ENCODE data around the gene CHMP2A. TPM values are rescaled to one million over a fixed set of nuclear protein-coding genes. Genes with fewer than 3 reads are reported as not detected.

CHMP2A gene
- total and polyA plus RNA-seq, 10 of the 15 experiments (the other 5 are each of a cell fraction or from before 2014, with no cell fraction given) = 69.5 to 172 (median 109) TPM

DNA sequence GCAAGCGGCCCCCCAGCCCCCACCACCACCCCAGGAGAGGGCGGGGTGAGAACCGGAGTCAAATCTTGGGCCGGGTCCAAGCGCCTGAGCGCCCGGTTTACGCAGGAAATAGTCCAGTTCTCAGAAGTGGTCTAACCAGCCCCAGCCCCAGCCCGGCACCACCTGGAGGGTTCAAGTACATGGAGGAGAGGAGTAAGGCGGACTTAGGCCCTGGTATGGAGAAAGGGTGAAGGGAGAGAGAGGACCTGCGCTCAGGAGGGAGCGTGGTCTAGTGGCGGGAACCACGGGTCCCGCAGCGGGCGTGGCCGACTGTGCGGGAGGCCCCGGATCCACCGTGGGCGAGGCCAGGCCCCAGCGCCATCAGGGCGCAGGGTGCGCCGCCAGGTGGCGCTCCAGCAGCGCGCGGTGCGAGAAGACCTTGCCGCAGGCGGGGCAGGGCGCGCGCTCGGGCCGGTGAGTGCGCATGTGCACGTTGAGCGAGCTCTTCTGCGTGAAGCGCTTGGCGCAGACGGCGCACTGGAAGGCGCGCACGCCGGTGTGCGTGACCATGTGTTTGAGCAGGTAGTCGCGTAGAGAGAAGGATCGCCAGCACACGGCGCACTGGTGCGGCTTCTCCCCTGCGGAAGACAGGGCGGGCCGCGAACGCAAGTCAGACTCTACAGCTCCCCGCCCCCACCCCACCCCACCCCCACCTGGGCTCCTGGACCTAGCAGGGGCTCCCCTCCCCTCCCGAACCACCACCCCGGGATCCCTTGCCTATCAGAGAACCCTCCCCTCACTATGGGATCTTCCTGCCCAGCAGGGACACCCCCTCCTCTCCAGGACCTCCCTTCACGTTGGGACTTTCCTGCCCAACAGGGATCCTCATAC, 41.0 kb downstream of the CHMP2A start:
- Histone ChIP-seq H2AFZ (ENCODE audit: control insufficient read depth, low read depth, low read length) (peak overlapping the region; percentile 31), H3K4me3 (peak overlapping the region; percentile 72), H3K4me1 (ENCODE audit: control insufficient read depth, insufficient read depth, low read length) (peaks cover 23% of the 10 kb centered on the region), H3K79me2 (ENCODE audit: control insufficient read depth, insufficient read depth, low read length) (peaks cover 36% of the 10 kb centered on the region), H3K4me2 (ENCODE audit: control insufficient read depth, insufficient read depth) (peak overlapping the region; percentile 96), H4K20me1 (ENCODE audit: control insufficient read depth, insufficient read depth) (no peaks in the 10 kb centered on the region), H3K27ac (ENCODE audit: control insufficient read depth, insufficient read depth) (peak overlapping the region; percentile 91), H3K27me3 (replicated peaks in 1 of 2; ENCODE audit: control insufficient read depth in 2 of 2, insufficient read depth in 2 of 2, low read length in 1 of 2) (no peaks in the 10 kb centered on the region), H3K36me3 (ENCODE audit: control insufficient read depth in 2 of 2, insufficient read depth in 2 of 2, low read length in 1 of 2) (peaks cover 0 to 8% of the 10 kb centered on the region in 2 experiments; a peak in 3 of 4 replicates), H3K9ac (ENCODE audit: control insufficient read depth, insufficient read depth, low read length) (peak overlapping the region; percentile 89), H3K9me3 (replicated peaks; ENCODE audit: control insufficient read depth, insufficient read depth, low read length) (no peaks in the 10 kb centered on the region)
- BruUV-seq (replicated peaks) = no TSS peak
- peak; percentile 97 for FAIRE-seq
- peak; percentile 95 for ATAC-seq
- ChIA-PET CTCF (interaction anchor here (0.6 to 2.0 kb wide), 13 partner anchors 13 to 652 kb away, joined by 3 to 22 read pairs (median 4); partner anchors contain the start of genes CHMP2A, MZF1 and TRIM28), RAD21 (ENCODE audit: unreplicated experiment) (interaction anchor here (0.8 to 1.6 kb wide), 3 partner anchors 15 to 65 kb away, joined by 4 to 16 read pairs (median 6); no protein-coding TSS in a partner anchor), POLR2A (interaction anchor here (0.6 to 1.9 kb wide), 9 partner anchors 21 to 71 kb away, joined by 3 to 14 read pairs (median 4); partner anchors contain the start of genes CHMP2A and TRIM28), SMC1A (ENCODE audit: uncharacterized antibody, unreplicated experiment) (interaction anchor here (0.8 to 1.2 kb wide), 5 partner anchors 23 to 1049 kb away, joined by 3 to 4 read pairs (median 3); no protein-coding TSS in a partner anchor)
- intact Hi-C loops (cut with micrococcal nuclease; ENCODE audit: unreplicated experiment) = loop anchor here (2.0 kb wide), 1 partner anchor 45 kb away; the partner anchor contains the start of gene UBE2M
- DNase-seq (ENCODE audit: low read depth, low spot score) = peak; percentile 85
- WGBS (ENCODE audit: insufficient coverage, insufficient replicate concordance, low lambda C conversion rate, missing lambda C conversion rate) = 10% methylated on average over 63 of the region's 66 CpGs
- in situ Hi-C loops (cut with MboI) = no loop called here
- no peak for TF ChIP-seq WRNIP1 (IDR thresholded peaks at IDR 0.05; ENCODE audit: borderline replicate concordance, low read depth, low read length)
- peak; percentile 8; the same call in 1 of the 2 replicates for TF ChIP-seq TCF12 (IDR thresholded peaks at IDR 0.05; ENCODE audit: low read depth, low read length)
- TF ChIP-seq IRF4 (IDR thresholded peaks at IDR 0.05; ENCODE audit: low read depth, low read length) = 0 out of 2 replicates have a peak, but pooled peaks have one; percentile 24
- peak; percentile 63 to 84; a peak in 3 of 4 replicates for TF ChIP-seq BHLHE40 (IDR thresholded peaks at IDR 0.05; ENCODE audit: borderline replicate concordance in 1 of 2, low read depth in 2 of 2, low read length in 1 of 2)
- no peak for TF ChIP-seq SMAD1 (IDR thresholded peaks at IDR 0.05; ENCODE audit: low read depth, partially characterized antibody)
- peak; percentile 87 for TF ChIP-seq MXI1 (IDR thresholded peaks at IDR 0.05; ENCODE audit: low read depth, low read length)
- peak; percentile 73; the same call in 1 of the 2 replicates for TF ChIP-seq STAT1 (conservative IDR thresholded peaks at IDR 0.05)
- no peak for TF ChIP-seq PAX8 (IDR thresholded peaks at IDR 0.05)
- TF ChIP-seq RFX5 (IDR thresholded peaks at IDR 0.05; ENCODE audit: low read depth, low read length) = 0 out of 2 replicates have a peak, but pooled peaks have one; percentile 43
- peak; percentile 88 for TF ChIP-seq POLR2A (IDR thresholded peaks at IDR 0.05; ENCODE audit: low read depth, low read length)
- TF ChIP-seq, protein P1, sequence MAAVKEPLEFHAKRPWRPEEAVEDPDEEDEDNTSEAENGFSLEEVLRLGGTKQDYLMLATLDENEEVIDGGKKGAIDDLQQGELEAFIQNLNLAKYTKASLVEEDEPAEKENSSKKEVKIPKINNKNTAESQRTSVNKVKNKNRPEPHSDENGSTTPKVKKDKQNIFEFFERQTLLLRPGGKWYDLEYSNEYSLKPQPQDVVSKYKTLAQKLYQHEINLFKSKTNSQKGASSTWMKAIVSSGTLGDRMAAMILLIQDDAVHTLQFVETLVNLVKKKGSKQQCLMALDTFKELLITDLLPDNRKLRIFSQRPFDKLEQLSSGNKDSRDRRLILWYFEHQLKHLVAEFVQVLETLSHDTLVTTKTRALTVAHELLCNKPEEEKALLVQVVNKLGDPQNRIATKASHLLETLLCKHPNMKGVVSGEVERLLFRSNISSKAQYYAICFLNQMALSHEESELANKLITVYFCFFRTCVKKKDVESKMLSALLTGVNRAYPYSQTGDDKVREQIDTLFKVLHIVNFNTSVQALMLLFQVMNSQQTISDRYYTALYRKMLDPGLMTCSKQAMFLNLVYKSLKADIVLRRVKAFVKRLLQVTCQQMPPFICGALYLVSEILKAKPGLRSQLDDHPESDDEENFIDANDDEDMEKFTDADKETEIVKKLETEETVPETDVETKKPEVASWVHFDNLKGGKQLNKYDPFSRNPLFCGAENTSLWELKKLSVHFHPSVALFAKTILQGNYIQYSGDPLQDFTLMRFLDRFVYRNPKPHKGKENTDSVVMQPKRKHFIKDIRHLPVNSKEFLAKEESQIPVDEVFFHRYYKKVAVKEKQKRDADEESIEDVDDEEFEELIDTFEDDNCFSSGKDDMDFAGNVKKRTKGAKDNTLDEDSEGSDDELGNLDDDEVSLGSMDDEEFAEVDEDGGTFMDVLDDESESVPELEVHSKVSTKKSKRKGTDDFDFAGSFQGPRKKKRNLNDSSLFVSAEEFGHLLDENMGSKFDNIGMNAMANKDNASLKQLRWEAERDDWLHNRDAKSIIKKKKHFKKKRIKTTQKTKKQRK (IDR thresholded peaks at IDR 0.05; ENCODE audit: low read depth, low read length) = no peak
- TF ChIP-seq, protein P2, sequence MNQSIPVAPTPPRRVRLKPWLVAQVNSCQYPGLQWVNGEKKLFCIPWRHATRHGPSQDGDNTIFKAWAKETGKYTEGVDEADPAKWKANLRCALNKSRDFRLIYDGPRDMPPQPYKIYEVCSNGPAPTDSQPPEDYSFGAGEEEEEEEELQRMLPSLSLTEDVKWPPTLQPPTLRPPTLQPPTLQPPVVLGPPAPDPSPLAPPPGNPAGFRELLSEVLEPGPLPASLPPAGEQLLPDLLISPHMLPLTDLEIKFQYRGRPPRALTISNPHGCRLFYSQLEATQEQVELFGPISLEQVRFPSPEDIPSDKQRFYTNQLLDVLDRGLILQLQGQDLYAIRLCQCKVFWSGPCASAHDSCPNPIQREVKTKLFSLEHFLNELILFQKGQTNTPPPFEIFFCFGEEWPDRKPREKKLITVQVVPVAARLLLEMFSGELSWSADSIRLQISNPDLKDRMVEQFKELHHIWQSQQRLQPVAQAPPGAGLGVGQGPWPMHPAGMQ (IDR thresholded peaks at IDR 0.05; ENCODE audit: borderline replicate concordance) = no peak
- TF ChIP-seq KLF5 (IDR thresholded peaks at IDR 0.05; ENCODE audit: partially characterized antibody) = peak; percentile 58
- TF ChIP-seq NBN (IDR thresholded peaks at IDR 0.05) = peak; percentile 57; the same call in 1 of the 2 replicates
- TF ChIP-seq, protein P3, sequence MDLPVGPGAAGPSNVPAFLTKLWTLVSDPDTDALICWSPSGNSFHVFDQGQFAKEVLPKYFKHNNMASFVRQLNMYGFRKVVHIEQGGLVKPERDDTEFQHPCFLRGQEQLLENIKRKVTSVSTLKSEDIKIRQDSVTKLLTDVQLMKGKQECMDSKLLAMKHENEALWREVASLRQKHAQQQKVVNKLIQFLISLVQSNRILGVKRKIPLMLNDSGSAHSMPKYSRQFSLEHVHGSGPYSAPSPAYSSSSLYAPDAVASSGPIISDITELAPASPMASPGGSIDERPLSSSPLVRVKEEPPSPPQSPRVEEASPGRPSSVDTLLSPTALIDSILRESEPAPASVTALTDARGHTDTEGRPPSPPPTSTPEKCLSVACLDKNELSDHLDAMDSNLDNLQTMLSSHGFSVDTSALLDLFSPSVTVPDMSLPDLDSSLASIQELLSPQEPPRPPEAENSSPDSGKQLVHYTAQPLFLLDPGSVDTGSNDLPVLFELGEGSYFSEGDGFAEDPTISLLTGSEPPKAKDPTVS (IDR thresholded peaks at IDR 0.05; ENCODE audit: low read depth, low read length) = no peak
- TF ChIP-seq RAD51 (IDR thresholded peaks at IDR 0.05) = no peak
- peak; percentile 84; the same call in 1 of the 2 replicates for TF ChIP-seq IKZF1 (conservative IDR thresholded peaks at IDR 0.05)

Data from GM12878 (cell line).